GM21447 (cell line): ENCODE results near the gene ABI1.
"Not testable (repeated sequence)": the region's sequence is repeated elsewhere in the genome, so short reads cannot be mapped to it uniquely, and the experiment has no call there.

Source experiments
- ATAC-seq: cut with Tn5 transposase; IDR thresholded peaks from one replicate; pipeline ENCODE4 v1.9.1; 2021; ENCODE audit not compliant: unreplicated experiment

ABI1 gene

DNA sequence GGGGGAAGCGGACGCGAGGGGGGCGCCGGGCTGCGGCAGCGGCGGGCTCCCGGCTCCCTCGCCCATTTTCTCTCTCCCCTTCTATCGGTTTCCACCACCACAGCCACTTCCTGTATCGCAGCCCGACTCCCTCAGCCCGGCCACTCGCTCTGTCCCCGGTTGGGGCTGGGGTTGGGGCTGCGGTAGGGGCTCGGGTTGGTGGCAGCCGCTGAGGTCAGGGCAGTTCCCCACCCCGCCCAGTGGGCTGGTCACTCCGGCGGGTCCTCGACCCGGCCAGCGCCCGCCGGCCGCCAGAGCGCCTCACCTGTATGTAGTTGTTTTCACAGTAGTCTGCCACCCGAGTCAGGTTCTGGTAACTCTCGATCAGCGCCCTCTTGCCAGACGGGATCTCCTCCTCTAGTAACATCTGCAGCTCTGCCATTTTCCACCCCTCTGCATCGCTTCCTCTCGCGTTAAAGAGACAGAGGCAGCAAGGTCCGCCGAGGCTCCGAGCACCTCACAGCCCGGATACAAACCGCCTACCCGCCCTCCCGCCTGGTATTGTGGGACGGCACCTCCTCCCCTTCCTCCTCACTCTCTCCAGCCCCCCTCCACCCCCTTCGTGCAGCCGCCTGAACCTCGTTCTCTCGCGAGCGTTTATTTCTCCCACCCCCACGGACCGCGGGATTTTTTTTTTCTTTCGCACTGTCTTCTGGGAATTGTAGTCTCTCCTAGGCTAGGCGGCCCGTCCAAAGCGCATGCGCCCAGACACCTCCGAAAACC lies at the start of gene ABI1:
TSS of gene ABI1 (minus strand) at position 516 of the 762 bp plus-strand sequence. CDS start at position 421, 95 bp downstream.
- peak; percentile 56 for ATAC-seq

DNA sequence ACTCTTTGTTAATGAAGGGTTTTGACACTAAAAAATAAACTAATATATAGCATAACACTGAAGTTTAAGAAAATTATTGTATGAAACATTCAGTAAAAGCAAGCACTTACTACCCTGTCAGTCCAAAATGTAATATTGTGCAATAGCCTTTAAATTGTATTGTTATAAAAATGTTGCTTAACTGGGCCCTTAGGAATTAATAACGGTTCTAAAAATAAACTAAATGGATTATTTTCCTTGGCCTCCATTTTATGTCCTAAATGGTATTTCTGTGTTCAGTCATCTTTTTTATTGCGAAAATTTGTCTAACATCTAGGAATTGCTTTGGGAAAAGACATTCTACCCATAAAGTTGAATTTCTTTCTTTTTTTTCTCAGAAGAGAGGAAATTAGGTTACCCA lies 49.0 kb upstream of the ABI1 start:
- no peak for ATAC-seq

DNA sequence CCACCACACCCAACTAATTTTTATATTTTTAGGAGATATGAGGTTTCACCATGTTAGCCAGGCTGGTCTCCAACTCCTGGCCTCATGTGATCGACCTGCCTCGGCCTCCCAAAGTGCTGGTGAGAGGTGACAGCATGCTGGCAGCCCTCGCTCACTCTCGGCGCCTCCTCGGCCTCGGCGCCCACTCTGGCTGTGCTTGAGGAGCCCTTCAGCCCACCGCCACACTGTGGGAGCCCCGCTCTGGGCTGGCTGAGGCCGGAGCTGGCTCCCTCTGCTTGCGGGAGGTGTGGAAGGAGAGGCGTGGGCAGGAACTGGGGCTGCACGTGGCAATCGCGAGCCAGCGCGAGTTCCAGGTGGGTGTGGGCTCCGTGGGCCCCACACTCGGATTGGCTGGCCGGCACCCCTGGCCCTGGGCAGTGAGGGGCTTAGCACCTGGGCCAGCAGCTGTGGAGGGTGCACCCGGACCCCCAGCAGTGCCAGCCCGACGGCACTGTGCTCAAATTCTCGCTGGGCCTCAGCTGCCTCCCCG lies 44.6 kb upstream of the ABI1 start:
- not testable (repeated sequence) for ATAC-seq

DNA sequence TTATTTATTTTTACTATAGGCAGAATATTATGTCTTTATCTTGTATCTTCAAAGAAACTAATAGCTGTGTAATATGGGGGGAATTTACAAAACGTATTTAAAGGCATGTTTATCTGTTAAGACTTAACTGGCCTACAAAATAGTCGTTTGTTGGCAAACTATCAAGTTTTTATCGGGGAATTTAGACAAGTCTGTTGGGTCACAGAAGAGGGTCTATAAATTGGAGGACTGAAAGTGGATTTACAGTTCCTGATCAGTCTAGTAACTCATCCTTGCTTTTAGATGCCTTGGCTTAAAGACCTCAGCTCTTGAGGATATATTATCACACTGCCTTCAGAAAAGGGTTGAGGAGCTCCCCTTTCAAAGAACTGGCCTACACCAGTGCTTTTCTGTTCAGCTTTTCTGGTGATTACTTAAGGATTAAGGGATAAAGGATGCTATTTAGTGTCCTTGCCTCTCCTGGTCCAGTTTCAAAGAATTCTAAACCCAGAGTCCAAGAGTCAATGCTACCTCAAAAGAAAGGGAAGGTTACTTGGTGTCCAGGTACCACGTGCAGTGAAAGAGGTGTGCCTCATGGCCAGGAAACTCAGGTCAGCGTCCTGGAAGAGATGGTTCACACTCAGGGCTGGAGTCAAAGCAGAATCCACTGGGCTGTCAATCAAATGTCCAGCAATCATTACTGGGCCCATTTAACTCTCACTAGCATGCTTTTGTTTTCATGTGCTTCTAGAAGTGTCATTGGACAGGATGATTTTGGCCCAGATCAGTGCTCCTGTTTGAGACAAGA lies 42.9 kb upstream of the ABI1 start:
- ATAC-seq: no peak

DNA sequence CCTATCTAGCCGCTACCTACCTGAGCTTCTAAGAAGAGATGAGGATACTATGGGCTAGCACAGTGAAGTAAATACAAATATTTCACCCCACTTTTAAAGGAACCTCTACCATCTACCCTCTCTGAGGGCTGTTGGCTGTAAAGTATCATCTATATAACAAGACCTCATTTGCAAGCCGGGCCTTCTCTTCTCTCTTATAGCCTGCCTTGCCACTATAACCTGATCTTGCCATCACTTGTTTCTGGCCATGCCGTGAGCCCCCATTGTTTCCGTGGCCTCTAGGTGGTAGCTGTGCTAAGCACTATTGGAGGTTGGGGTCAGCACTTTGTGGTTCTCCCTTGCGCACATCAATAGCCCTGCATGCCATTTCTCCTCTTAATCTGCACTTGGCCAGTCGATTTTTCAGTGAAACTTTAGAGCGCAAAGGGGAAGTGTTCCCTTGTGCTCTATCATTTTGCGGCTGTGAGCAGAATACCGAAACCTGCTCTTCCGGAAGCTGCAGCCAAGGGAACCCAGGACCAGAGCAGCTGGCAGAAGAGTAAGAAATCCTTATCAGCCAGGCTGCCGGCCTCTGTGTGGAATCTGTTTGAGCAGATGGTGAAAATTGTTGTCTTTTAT lies 31.7 kb upstream of the ABI1 start:
- ATAC-seq: peak; percentile 91

DNA sequence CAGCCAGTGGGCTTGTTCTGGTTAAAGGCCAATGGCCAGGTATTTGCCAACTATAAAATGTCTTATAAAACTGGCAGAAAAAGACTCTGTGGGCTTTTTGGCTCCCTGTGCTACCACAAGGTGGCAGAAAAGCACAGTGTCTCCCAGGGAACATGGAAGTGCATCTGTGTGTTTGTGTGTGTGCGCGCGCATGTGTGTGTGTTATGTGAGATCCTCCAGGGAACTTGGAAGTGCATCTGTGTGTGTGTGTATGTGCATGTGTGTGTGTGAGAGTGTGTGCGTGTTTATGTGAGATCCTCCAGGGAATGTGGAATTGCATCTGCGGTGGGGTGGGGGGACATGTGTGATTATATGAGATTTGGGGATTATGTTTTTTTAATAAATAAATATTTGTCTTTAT lies 30.2 kb upstream of the ABI1 start:
- no peak for ATAC-seq

DNA sequence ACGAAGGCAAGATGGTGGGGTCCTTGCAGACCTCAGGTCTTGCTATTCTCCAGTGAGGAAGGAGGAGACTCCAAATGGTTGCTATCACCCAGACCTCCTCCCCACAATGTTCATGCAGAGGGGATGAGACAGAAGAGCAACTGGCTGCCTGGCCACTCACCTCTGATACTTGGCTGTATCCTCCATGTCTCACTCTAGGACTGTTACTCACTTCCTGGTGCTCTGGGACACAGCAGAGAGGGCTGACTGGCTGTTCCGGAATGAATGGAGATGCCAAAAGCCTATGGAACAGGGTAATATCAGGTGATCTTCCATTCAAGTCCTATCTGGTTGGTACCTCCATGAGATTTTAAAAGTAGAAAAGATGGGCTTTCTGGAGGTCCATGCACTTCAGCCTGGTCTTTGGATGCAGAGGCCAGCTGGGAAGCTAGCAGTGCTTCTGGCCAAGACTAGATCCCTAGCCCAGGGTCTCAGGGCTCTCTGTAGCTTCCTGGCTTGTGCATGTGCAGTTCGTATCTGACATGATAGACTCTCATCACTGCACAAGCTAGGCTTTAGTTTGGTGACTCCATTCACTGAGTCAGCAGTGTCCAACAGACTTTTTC lies 27.0 kb upstream of the ABI1 start:
- ATAC-seq: no peak

DNA sequence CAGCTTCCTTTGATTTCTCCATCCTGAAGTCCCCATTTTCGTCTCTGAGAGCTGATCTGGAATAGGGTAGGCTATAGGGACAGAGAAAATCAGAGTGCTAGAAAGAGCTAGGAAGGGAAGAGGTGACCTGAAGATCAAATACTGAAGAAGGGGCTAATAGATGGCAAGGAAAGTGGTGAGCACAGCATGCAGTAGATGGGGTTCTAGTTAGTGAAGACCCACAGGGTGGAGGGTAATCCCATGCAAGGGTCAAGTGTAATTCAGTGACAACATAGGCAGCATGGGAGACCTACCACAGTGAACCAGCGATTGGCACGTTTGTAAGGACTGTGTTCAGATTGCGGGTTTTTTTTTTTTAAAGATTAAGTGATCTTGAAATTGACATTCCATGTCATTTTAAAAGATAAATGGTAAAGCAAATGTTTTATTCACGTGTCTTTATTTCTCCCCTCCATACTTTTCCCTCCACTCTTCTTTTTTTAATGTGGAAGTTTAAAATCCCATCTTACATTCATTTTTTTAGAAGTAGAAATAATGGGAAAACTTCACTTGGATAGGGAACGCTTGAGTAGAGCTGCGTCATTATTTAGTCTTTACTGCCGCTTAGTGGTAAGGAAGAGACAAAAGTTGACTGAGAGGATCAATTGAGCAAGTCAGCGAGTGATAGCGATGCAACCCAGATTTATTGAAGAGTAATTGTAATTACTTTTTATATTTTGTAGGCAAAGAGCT lies 21.0 kb upstream of the ABI1 start:
- ATAC-seq: peak; percentile 65

DNA sequence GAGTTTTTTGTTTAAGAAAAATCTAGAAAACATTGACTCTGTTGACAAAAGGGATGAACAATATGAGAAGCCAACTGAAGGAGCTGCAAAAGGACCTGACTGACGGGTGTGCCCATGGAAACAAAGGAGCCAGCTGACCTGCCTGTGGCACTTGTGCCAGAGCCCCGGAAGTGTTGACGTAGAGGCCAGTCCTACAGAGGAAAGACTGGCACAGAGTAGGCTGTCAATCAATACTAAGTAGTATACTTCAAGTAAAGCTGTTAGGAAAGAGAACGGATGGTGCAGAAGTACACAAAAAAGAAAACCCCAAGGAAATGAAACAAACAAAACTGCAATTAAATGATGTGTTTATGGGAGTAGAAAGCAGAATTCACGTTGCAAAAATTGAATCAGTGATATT lies 19.0 kb upstream of the ABI1 start:
- ATAC-seq: no peak

DNA sequence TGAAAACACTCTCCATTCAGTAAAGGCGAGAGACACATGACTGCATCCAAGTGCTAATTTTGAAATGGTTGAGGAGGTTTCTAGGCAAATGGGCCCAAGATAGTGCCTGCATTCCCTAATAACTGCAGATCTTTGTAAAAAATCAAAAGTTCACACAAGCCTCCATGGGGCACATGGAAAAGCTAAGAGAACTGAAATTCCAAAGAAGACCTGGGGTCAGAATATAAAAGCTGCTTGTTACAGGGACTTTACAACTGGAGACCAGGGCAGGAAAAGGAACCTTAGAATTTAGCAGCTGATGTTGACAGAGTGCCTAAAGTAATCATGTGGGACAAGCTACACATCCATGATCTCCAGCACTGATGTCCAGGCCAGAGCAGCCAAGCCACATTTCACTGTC lies 10.0 kb upstream of the ABI1 start:
- no peak for ATAC-seq

DNA sequence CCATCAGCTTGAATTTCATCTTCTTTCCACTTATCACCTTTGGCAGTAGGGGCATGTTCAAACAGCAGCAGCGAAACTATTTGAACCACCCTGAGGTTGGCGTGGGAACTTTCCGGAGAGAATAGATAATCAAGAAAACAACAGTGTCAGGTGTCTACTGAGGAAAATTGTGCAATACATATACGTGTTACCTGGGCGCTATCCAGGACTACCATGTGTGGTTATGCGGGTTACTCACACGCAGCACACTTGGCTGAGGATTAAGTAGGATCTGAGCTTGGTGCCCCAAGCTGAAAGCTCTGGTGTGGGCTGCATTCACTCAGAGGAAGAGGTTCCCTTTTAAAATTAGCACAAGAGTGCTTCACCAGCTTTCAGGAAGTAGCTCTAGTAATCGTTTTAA lies 8.8 kb upstream of the ABI1 start:
- no peak for ATAC-seq

DNA sequence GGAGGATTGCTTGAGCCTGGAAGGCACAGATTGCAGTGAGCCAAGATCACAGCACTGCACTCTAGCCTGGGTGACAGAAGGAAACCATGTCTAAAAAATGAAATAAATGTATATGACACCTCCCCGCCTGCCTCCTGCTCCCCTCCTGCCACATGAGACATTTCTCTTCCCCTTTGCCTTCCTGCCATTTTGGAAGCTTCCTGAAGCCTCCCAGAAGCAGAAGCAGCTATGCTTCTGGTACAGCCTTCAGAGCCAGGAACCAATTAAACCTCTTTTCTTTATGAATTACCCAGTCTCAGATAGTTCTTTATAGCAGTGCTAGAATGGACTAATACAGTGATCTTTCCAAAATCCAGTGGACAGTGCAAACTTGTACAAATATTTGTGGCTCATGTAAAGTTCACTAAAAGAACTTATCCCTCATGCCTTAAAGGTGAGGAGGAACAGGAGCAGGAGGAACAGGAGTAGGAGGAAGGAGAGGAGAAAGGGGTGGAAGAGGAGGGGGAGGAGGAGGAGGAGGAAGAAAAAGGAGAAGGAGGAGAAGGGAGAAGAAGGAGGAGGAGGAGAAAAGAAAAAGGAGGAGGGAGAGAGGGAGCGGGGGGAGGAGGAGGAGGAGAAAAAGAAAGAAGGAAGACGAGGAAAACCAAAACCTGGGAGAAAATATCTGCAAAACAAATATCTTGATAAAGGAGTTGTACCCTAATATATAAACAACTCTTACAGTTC lies 2.8 kb upstream of the ABI1 start:
- no peak for ATAC-seq

DNA sequence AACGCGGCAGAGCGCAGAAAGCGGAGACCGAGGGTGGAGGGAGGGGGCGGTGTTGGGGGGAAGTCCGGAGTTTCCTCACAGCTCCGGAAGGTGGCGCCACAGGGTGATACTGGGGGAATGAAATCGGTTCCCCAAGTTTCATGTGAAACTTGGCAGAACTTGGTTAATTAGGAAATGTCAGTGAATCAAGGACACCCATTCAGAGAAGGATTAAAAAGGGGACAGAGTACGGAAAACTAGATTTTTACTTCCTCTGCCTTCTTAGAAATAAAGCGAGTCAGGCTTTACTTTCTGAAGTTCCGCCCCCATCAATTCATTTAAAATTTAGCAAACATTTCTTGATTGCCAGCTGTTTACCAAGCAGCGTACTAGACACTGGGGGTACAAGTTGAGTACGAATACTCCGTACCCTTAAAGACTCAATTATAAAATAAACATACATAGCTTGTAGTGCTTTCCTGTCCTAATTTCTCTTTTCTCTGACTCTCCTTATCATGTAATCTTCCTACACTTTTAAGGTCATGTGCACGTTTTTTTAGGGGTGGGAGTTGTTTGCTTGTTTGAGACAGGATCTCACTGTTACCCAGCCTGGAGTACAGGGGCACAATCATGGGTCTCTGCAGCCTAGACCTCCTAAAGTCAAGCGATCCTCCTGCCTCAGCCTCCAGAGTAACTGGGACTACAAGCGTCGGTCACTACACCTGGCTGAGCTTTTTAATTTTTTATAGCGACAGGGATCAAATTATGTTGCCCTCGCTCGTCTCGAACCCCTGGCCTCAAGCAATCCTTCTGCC lies 644 bp upstream of the ABI1 start:
- no peak for ATAC-seq

DNA sequence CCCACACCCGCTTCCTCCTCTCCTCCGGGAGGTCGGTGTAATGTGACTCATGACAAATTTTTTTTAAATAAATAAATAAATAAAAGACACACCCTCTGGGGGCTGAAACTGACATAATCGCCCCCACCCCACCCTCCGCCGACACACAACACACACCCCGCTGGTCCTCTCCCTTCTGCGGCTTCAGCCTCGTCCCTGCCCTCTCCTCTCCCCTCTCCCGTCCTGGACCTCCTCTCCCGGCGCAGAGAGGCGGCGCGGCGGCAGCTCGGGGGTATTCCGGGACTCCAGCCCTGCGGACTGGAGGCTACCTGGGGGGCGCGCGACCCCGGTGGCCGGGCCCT lies 686 bp downstream of the ABI1 start:
- peak; percentile 12 for ATAC-seq

DNA sequence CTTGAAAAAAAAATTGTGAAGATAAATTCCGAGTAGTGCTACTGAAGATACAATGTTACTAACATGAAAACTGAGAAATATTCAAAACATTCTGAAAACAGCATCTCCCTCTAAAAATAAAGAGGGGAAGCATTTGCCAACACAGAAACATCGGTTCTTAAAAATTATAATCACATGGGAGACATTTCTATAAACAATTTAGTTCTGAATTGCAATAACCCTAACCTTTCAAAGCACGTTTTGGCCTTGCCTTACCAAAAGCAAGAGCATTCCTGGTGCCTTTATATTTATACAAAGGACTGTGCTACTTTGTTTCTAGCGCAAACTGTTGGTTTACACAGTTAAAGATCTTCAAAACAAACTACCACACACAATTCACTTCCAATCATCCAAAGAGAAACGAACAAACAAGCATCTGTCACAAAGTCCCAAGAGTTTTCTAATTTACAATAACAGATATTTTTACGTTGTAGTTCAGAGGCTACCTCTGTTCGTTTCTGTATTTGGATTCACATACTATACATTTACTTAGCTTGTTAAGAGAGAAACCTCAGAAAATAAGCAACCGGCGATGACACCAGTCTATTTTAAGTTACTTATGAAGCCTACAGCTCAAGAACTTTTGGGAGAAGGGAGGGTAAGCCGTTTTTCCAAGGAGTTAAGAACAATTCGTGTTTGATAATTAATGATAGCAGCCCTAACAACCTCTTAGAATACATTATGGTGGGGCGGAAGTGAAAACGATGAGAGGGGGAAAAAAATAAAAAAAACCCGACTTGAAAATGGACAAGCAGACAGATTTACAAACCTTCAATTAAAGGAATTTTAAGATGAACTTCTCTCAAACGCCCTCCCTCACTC lies 1.3 kb downstream of the ABI1 start:
- ATAC-seq: no peak

DNA sequence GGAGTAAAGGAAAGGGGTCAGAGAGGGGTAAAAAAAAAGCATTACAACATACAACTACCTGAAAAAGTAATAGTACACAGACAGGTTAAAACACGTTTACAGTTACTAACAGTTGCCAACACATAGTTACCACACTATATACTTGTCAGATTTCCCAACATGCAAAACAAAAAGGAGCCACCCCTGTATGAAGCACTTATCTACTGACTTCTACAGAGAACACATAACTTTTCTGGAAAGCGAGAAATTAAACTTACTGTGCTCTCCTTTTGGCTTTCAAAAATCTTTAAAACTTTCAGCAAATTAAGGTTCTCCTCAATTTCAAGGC lies 2.1 kb downstream of the ABI1 start:
- no peak for ATAC-seq

DNA sequence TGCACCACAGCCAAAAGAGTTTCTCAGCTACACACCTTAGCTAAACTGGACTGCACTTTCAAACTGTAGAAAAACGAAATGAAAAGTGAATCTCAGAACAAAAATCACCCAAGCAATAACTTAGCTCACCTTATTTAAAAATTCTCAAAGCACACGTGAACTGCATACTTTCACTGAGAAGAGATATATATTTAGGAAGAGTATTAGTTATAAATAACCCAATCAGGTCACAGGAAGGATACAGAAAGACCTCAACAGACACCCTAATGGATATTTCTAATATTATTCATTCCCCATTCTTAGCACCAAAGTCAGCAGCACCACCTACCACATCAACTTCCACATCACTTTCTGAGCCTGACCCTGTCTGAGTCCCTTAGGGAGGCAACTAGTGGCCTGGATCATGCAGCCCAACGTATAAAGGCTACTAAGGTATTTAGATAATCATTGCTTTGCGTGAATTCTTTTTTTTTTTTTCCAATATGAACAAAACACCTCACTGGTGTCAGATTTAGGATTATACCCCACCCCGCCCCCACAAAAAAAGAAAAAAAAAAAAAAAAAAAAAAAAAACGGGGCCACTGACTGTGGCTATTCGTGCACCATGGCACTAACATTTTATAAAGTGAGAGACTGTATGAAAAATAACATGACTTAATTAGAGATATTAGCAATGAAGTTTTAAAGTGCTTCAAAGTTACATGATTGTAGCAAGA lies 2.6 kb downstream of the ABI1 start:
- ATAC-seq: peak; percentile 42

DNA sequence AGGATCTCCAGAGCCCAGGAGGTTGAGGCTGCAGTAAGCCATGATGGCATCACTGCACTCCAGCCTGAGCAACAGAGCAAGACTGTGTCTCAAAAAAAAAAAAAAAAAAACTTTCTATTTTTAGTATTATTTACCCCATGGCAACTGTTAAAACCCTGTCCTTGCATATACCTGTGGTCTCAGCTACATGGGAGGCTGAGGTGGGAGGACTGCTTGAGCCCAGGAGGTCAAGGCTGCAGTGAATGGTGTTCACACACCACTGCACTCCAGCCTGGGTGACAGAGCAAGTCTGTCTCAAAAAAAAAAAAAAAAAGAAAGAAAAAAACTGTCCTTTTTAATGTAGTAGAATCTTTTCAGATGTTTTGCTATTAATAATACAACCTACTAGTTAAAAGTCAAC lies 3.2 kb downstream of the ABI1 start:
- peak; percentile 9 for ATAC-seq
